Hepatocyte (in vitro differentiated cells): ENCODE results near the gene TMEM63A.

ENCODE experiments used
- EZH2 ChIP-seq: fragments of 200-600 bp; sonication (generic); IDR thresholded peaks from 2 replicates; pipeline ENCODE4 v1.6.1; 2016; ENCODE audit warnings: antibody characterized with exemption, mild to moderate bottlenecking, borderline replicate concordance
- EZH2phosphoT487 ChIP-seq: fragments of 200-600 bp; sonication (generic); IDR thresholded peaks from one replicate; pipeline ENCODE4 v1.6.1; 2018; ENCODE audit warnings: antibody characterized with exemption, mild to moderate bottlenecking, low read depth, moderate library complexity; ENCODE audit not compliant: unreplicated experiment, severe bottlenecking
- TF ChIP-seq, protein P1 (sequence below): fragments of 200-600 bp; sonication (generic); IDR thresholded peaks from 2 replicates; pipeline ENCODE4 v1.5.1; 2016; ENCODE audit warnings: antibody characterized with exemption, mild to moderate bottlenecking; ENCODE audit not compliant: poor library complexity

DNA sequence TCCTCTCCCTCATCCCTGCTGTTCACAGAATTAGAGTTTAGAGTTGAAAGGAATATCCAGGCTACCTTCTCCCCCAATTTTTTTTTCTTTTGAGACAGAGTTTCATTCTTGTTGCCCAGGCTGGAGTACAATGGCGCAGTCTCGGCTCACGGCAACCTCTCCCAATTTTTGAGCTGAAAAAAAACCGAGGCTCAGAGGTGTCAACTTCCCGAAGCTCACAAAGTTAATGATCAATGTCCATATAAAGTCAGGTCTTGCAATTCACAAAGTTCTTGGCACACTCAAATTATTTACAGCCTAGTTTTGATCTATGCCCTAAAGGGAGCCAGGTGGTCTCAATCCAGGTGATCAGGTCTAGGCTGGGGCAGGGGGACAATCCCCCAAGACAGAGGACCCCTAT, 7.6 kb upstream of the TMEM63A start:
- TF ChIP-seq, protein P1, sequence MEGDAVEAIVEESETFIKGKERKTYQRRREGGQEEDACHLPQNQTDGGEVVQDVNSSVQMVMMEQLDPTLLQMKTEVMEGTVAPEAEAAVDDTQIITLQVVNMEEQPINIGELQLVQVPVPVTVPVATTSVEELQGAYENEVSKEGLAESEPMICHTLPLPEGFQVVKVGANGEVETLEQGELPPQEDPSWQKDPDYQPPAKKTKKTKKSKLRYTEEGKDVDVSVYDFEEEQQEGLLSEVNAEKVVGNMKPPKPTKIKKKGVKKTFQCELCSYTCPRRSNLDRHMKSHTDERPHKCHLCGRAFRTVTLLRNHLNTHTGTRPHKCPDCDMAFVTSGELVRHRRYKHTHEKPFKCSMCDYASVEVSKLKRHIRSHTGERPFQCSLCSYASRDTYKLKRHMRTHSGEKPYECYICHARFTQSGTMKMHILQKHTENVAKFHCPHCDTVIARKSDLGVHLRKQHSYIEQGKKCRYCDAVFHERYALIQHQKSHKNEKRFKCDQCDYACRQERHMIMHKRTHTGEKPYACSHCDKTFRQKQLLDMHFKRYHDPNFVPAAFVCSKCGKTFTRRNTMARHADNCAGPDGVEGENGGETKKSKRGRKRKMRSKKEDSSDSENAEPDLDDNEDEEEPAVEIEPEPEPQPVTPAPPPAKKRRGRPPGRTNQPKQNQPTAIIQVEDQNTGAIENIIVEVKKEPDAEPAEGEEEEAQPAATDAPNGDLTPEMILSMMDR = no peak
- no peak for TF ChIP-seq EZH2phosphoT487
- TF ChIP-seq EZH2 = no peak
